GM18870 (cell line): ENCODE data around the gene CDH18.

ENCODE experiments used
- ATAC-seq: cut with Tn5 transposase; IDR thresholded peaks from one replicate; pipeline ENCODE4 v1.9.1; 2021; ENCODE audit warnings: moderate library complexity; ENCODE audit not compliant: unreplicated experiment

CDH18 gene

GRCh38 chr5:19616701-19617215, 371.2 kb downstream of the CDH18 start:
- ATAC-seq: no peak

- ATAC-seq: no peak
Observed at GRCh38 chr5:19615661-19616060, 372.3 kb downstream of the CDH18 start.

- ATAC-seq: no peak
Observed at GRCh38 chr5:19615071-19615470, 372.9 kb downstream of the CDH18 start.

- ATAC-seq: no peak
Observed at GRCh38 chr5:19608444-19609002, 379.5 kb downstream of the CDH18 start.

- ATAC-seq: no peak
Observed at GRCh38 chr5:19605846-19606407, 382.1 kb downstream of the CDH18 start.

- no peak for ATAC-seq
Observed at GRCh38 chr5:19584131-19584530, 403.9 kb downstream of the CDH18 start.

GRCh38 chr5:19577882-19578281, 410.1 kb downstream of the CDH18 start:
- no peak for ATAC-seq

GRCh38 chr5:19568004-19568403, 420.0 kb downstream of the CDH18 start:
- no peak for ATAC-seq

- no peak for ATAC-seq
Observed at GRCh38 chr5:19565466-19565865, 422.5 kb downstream of the CDH18 start.

- ATAC-seq: no peak
Observed at GRCh38 chr5:19564036-19564435, 424.0 kb downstream of the CDH18 start.

- ATAC-seq: no peak
Observed at GRCh38 chr5:19555876-19556275, 432.1 kb downstream of the CDH18 start.

GRCh38 chr5:19555436-19555835, 432.6 kb downstream of the CDH18 start:
- ATAC-seq: no peak

- no peak for ATAC-seq
Observed at GRCh38 chr5:19554524-19554923, 433.5 kb downstream of the CDH18 start.

- no peak for ATAC-seq
Observed at GRCh38 chr5:19547640-19548039, 440.4 kb downstream of the CDH18 start.

- no peak for ATAC-seq
Observed at GRCh38 chr5:19546521-19546920, 441.5 kb downstream of the CDH18 start.

- ATAC-seq: no peak
Observed at GRCh38 chr5:19538607-19539006, 449.4 kb downstream of the CDH18 start.

GRCh38 chr5:19536387-19536786, 451.6 kb downstream of the CDH18 start:
- no peak for ATAC-seq

GRCh38 chr5:19534751-19535150, 453.2 kb downstream of the CDH18 start:
- ATAC-seq: no peak

GRCh38 chr5:19532936-19533335, 455.1 kb downstream of the CDH18 start:
- no peak for ATAC-seq

GRCh38 chr5:19531374-19531952, 456.5 kb downstream of the CDH18 start:
- no peak for ATAC-seq

GRCh38 chr5:19519448-19519847, 468.6 kb downstream of the CDH18 start:
- ATAC-seq: no peak

- no peak for ATAC-seq
Observed at GRCh38 chr5:19498852-19499251, 489.1 kb downstream of the CDH18 start.
